MCF 10A (cell line): ENCODE results near the gene KLHL1. TPM values are rescaled to one million over a fixed set of nuclear protein-coding genes. Genes with fewer than 3 reads are reported as not detected.

Source experiments
- BruUV-seq: library from RNA; stranded (reverse); fragments of 400-500 nt; replicated peaks from 2 replicates; lab custom pipeline; 2021; lab: Mats Ljungman, UMichigan
- CTCF ChIA-PET: fragments of 300-600 bp; sonication (Branson Sonifier 250); formaldehyde crosslinking; extraction: SDS; loops from one replicate; lab custom pipeline; 2021; ENCODE audit warnings: antibody characterized with exemption, inconsistent platforms; lab: Yijun Ruan, JAX
- POLR2A ChIA-PET: fragments of 300-600, 350-650 bp; sonication (Branson Sonifier 250); formaldehyde crosslinking; extraction: SDS; loops from one replicate; lab custom pipeline; 2020; ENCODE audit warnings: antibody characterized with exemption, inconsistent platforms; lab: Yijun Ruan, JAX
- DNase-seq: peaks from one replicate; pipeline ENCODE4 v3.0.0-alpha.2; 2018; ENCODE audit not compliant: unreplicated experiment
- H3K27ac Mint-ChIP-seq: one replicate; pipeline ENCODE4 v1.8.0; 2022; ENCODE audit warnings: mild to moderate bottlenecking, low read depth, mixed read lengths; ENCODE audit not compliant: unreplicated experiment
- H3K27me3 Mint-ChIP-seq: one replicate; pipeline ENCODE4 v1.8.0; 2022; ENCODE audit warnings: mixed read lengths; ENCODE audit not compliant: insufficient read depth, unreplicated experiment
- H3K36me3 Mint-ChIP-seq: one replicate; pipeline ENCODE4 v1.8.0; 2022; ENCODE audit warnings: mild to moderate bottlenecking, moderate library complexity, mixed read lengths; ENCODE audit not compliant: insufficient read depth, unreplicated experiment
- H3K4me1 Mint-ChIP-seq: one replicate; pipeline ENCODE4 v1.8.0; 2022; ENCODE audit warnings: mixed read lengths; ENCODE audit not compliant: insufficient read depth, unreplicated experiment
- H3K4me3 Mint-ChIP-seq: one replicate; pipeline ENCODE4 v1.8.0; 2022; ENCODE audit warnings: mild to moderate bottlenecking, moderate library complexity, mixed read lengths; ENCODE audit not compliant: unreplicated experiment
- H3K9me3 Mint-ChIP-seq: one replicate; pipeline ENCODE4 v1.8.0; 2022; ENCODE audit warnings: mixed read lengths; ENCODE audit not compliant: unreplicated experiment
- CTCF ChIP-seq: fragments of 200-600 bp; IDR thresholded peaks from one replicate; pipeline ENCODE4 v1.8.0; 2022; ENCODE audit warnings: antibody characterized with exemption, mild to moderate bottlenecking; ENCODE audit not compliant: unreplicated experiment
- intact Hi-C: fragments of 100-400 bp; cut with micrococcal nuclease; formaldehyde crosslinking; loops from 2 replicates; pipeline ENCODE4 v1.14.1; 2022
- total RNA-seq: library from RNA; stranded (reverse); gene quantifications from 2 replicates; pipeline ENCODE4 v1.2.3, GENCODE V29; 2022

KLHL1 gene
- total RNA-seq, 1 experiment from 2014 or later = not detected

- no peak overlapping the region for H3K4me3 Mint-ChIP-seq
- DNase-seq = no peak
- H3K36me3 Mint-ChIP-seq = no peaks in the 10 kb centered on the region
- POLR2A ChIA-PET = interaction anchor here (0.6 kb wide), 1 partner anchor 920 kb away, joined by 3 read pairs; no protein-coding TSS in a partner anchor
- TF ChIP-seq CTCF = no peak
- intact Hi-C loops = no loop called here
- no TSS peak for BruUV-seq
- CTCF ChIA-PET = interaction anchor here (0.7 kb wide), 1 partner anchor 59 kb away, joined by 4 read pairs; no protein-coding TSS in a partner anchor
- peaks cover 11% of the 10 kb centered on the region for H3K27me3 Mint-ChIP-seq
- H3K4me1 Mint-ChIP-seq = no peaks in the 10 kb centered on the region
- H3K27ac Mint-ChIP-seq = no peak overlapping the region
- H3K9me3 Mint-ChIP-seq = peaks cover 16% of the 10 kb centered on the region
Observed at GRCh38 chr13:69657676-69658075, 450.6 kb downstream of the KLHL1 start.

- H3K4me3 Mint-ChIP-seq = no peak overlapping the region
- CTCF ChIA-PET = no interaction called here
Observed at GRCh38 chr13:69654392-69654791, 453.9 kb downstream of the KLHL1 start.

More at GRCh38 chr13:69654392-69654791, 453.9 kb downstream of the KLHL1 start:
- POLR2A ChIA-PET = no interaction called here
- BruUV-seq = no TSS peak
- H3K27ac Mint-ChIP-seq = no peak overlapping the region
- no peak for DNase-seq
- H3K9me3 Mint-ChIP-seq = peaks cover 9% of the 10 kb centered on the region
- H3K27me3 Mint-ChIP-seq = peaks cover 30% of the 10 kb centered on the region
- intact Hi-C loops = no loop called here
- no peak for TF ChIP-seq CTCF
- no peaks in the 10 kb centered on the region for H3K4me1 Mint-ChIP-seq
- H3K36me3 Mint-ChIP-seq = no peaks in the 10 kb centered on the region

Other genes with a start within 250 kb of the KLHL1 start
- not detected in 2 replicates for gene ATXN8OS, start 626 bp downstream of the KLHL1 start, total RNA-seq